Measurements from ENCODE around the gene ARL6IP5. TPM values are rescaled to one million over a fixed set of nuclear protein-coding genes. Genes with fewer than 3 reads are reported as not detected.

The ARL6IP5 gene
- polyA plus RNA-seq, 4 donors: 74.4 to 131 (median 92.3) TPM

GRCh38 chr3:69149586-69149985 is 64.8 kb downstream of the ARL6IP5 start:
- no peak for DNase-seq (ENCODE audit: low read depth in 4 of 4, low spot score in 2 of 4)

Other genes with a start within 250 kb of the ARL6IP5 start
- 1 to 10 TPM in 3 of 4 donors, under 1 TPM in 1; 0.62 to 1.4 (median 1.2) TPM for gene TAFA4, start 152.4 kb upstream of the ARL6IP5 start, polyA plus RNA-seq (ENCODE audit: insufficient read length in 4 of 4)
- 10 to 100 TPM in 3 of 4 donors, 1 to 10 TPM in 1; 9.3 to 18.0 (median 11.9) TPM for gene EOGT, start 71.3 kb upstream of the ARL6IP5 start, polyA plus RNA-seq (ENCODE audit: insufficient read length in 4 of 4)
- 10 to 100 TPM; 33.1 to 57.9 (median 43.7) TPM for gene TMF1, start 32.6 kb upstream of the ARL6IP5 start, polyA plus RNA-seq (ENCODE audit: insufficient read length in 4 of 4)
- 10 to 100 TPM; 70.5 to 86.5 (median 78.0) TPM for gene UBA3, start 4.6 kb upstream of the ARL6IP5 start, polyA plus RNA-seq (ENCODE audit: insufficient read length in 4 of 4)
- gene LMOD3, start 37.7 kb downstream of the ARL6IP5 start, polyA plus RNA-seq (ENCODE audit: insufficient read length in 4 of 4): under 1 TPM; 0.03 to 0.08 (median 0.04) TPM

All from left renal cortex interstitium (tissue), 4 donors.